GM21367 (cell line): ENCODE data around the gene BCL2L2.
"Not testable (repeated sequence)": the region's sequence is repeated elsewhere in the genome, so short reads cannot be mapped to it uniquely, and the experiment has no call there.

Experiments
- ATAC-seq: cut with Tn5 transposase; IDR thresholded peaks from one replicate; pipeline ENCODE4 v1.9.1; 2021; ENCODE audit not compliant: unreplicated experiment

Gene BCL2L2

GRCh38 chr14:23323838-23324454 lies 17.3 kb downstream of the BCL2L2 start:
- no peak for ATAC-seq

GRCh38 chr14:23324455-23324846 lies 17.8 kb downstream of the BCL2L2 start:
- ATAC-seq, result no peak

- ATAC-seq, result no peak
Observed at GRCh38 chr14:23324993-23325392, 18.4 kb downstream of the BCL2L2 start.

GRCh38 chr14:23325746-23326145 lies 19.1 kb downstream of the BCL2L2 start:
- ATAC-seq, result not testable (repeated sequence)

- ATAC-seq, result no peak
Observed at GRCh38 chr14:23326491-23327332, 20.1 kb downstream of the BCL2L2 start.

- ATAC-seq, result no peak
Observed at GRCh38 chr14:23327947-23328744, 21.5 kb downstream of the BCL2L2 start.

GRCh38 chr14:23335623-23336022 lies 29.0 kb downstream of the BCL2L2 start:
- ATAC-seq, result no peak

GRCh38 chr14:23339506-23340268 lies 33.1 kb downstream of the BCL2L2 start:
- ATAC-seq, result no peak

GRCh38 chr14:23344481-23344880 lies 37.8 kb downstream of the BCL2L2 start:
- no peak for ATAC-seq

GRCh38 chr14:23345987-23346692 lies 39.5 kb downstream of the BCL2L2 start:
- no peak for ATAC-seq

GRCh38 chr14:23346693-23347405 lies 40.2 kb downstream of the BCL2L2 start:
- ATAC-seq, result no peak

GRCh38 chr14:23347406-23348296 lies 41.0 kb downstream of the BCL2L2 start:
- no peak for ATAC-seq

GRCh38 chr14:23348297-23348655 lies 41.6 kb downstream of the BCL2L2 start:
- no peak for ATAC-seq

GRCh38 chr14:23349156-23349845 lies 42.7 kb downstream of the BCL2L2 start:
- no peak for ATAC-seq

GRCh38 chr14:23351681-23352505 lies 45.3 kb downstream of the BCL2L2 start:
- ATAC-seq, result no peak

GRCh38 chr14:23352506-23353432 lies 46.1 kb downstream of the BCL2L2 start, which contains the start of gene SLC22A17:
TSS of gene SLC22A17 (minus strand) at chr14:23352887.
- ATAC-seq, result no peak
